ENCODE data around the gene ANKUB1.

The ANKUB1 gene

GRCh38 chr3:149810846-149811245 lies 18.5 kb upstream of the ANKUB1 start:
- no peak for DNase-seq (ENCODE audit: low read depth, low spot score)

- DNase-seq (ENCODE audit: low read depth, low spot score): no peak
Observed at GRCh38 chr3:149809699-149810098, 17.3 kb upstream of the ANKUB1 start.

- DNase-seq (ENCODE audit: low read depth, low spot score): no peak
Observed at GRCh38 chr3:149808209-149808829, 16.0 kb upstream of the ANKUB1 start.

GRCh38 chr3:149806171-149806778 lies 13.9 kb upstream of the ANKUB1 start:
- DNase-seq (ENCODE audit: low read depth, low spot score): no peak

GRCh38 chr3:149801639-149802038 lies 9.3 kb upstream of the ANKUB1 start:
- DNase-seq (ENCODE audit: low read depth, low spot score): no peak

GRCh38 chr3:149801195-149801594 lies 8.8 kb upstream of the ANKUB1 start:
- no peak for DNase-seq (ENCODE audit: low read depth, low spot score)

GRCh38 chr3:149800693-149801092 lies 8.3 kb upstream of the ANKUB1 start:
- DNase-seq (ENCODE audit: low read depth, low spot score): no peak

GRCh38 chr3:149796026-149796425 lies 3.7 kb upstream of the ANKUB1 start:
- no peak for DNase-seq (ENCODE audit: low read depth, low spot score)

- DNase-seq (ENCODE audit: low read depth, low spot score): no peak
Observed at GRCh38 chr3:149790698-149791097, 1.7 kb downstream of the ANKUB1 start.

GRCh38 chr3:149790268-149790667 lies 2.1 kb downstream of the ANKUB1 start:
- no peak for DNase-seq (ENCODE audit: low read depth, low spot score)

- DNase-seq (ENCODE audit: low read depth, low spot score): no peak
Observed at GRCh38 chr3:149784064-149784704, 8.2 kb downstream of the ANKUB1 start.

GRCh38 chr3:149783576-149783975 lies 8.8 kb downstream of the ANKUB1 start:
- no peak for DNase-seq (ENCODE audit: low read depth, low spot score)

GRCh38 chr3:149781741-149782140 lies 10.6 kb downstream of the ANKUB1 start:
- DNase-seq (ENCODE audit: low read depth, low spot score): no peak

- no peak for DNase-seq (ENCODE audit: low read depth, low spot score)
Observed at GRCh38 chr3:149781211-149781610, 11.1 kb downstream of the ANKUB1 start.

- no peak for DNase-seq (ENCODE audit: low read depth, low spot score)
Observed at GRCh38 chr3:149777414-149778214, 14.7 kb downstream of the ANKUB1 start.

GRCh38 chr3:149776170-149776569 lies 16.2 kb downstream of the ANKUB1 start:
- no peak for DNase-seq (ENCODE audit: low read depth, low spot score)

- DNase-seq (ENCODE audit: low read depth, low spot score): no peak
Observed at GRCh38 chr3:149772861-149773260, 19.5 kb downstream of the ANKUB1 start.

GRCh38 chr3:149771652-149772271 lies 20.6 kb downstream of the ANKUB1 start:
- DNase-seq (ENCODE audit: low read depth, low spot score): no peak

GRCh38 chr3:149770246-149770645 lies 22.1 kb downstream of the ANKUB1 start:
- no peak for DNase-seq (ENCODE audit: low read depth, low spot score)

- no peak for DNase-seq (ENCODE audit: low read depth, low spot score)
Observed at GRCh38 chr3:149768704-149769103, 23.6 kb downstream of the ANKUB1 start.

GRCh38 chr3:149767720-149768119 lies 24.6 kb downstream of the ANKUB1 start:
- DNase-seq (ENCODE audit: low read depth, low spot score): no peak

GRCh38 chr3:149765762-149766334 lies 26.5 kb downstream of the ANKUB1 start:
- peak; percentile 18 for DNase-seq (ENCODE audit: low read depth, low spot score)
